Vagina (tissue), 2 donors: ENCODE measurements around the gene NRP1. TPM values are rescaled to one million over a fixed set of nuclear protein-coding genes. Genes with fewer than 3 reads are reported as not detected.
A peak's percentile ranks its signal among the peaks of the same experiment; 100 is the strongest.

Source experiments
- DNase-seq, 2 donors: peaks; one replicate each; pipeline ENCODE4 v3.0.0-alpha.2; 2017; ENCODE audit errors: extremely low spot score in 2 of 2
- H3K27ac ChIP-seq: fragments of 200-600 bp; sonication (generic); one replicate; pipeline ENCODE4 v1.5.1; 2019
- H3K27me3 ChIP-seq: fragments of 200-600 bp; sonication (generic); one replicate; pipeline ENCODE4 v1.5.1; 2019
- H3K36me3 ChIP-seq, 2 donors: fragments of 200-600 bp; sonication (generic); one replicate each; pipeline ENCODE4 v1.5.1; 2017 to 2019
- H3K4me1 ChIP-seq: fragments of 200-600 bp; sonication (generic); one replicate; pipeline ENCODE4 v1.5.1; 2019
- H3K4me3 ChIP-seq, 2 donors: fragments of 200-600 bp; sonication (generic); 1 replicate in 1 of 2; 2 replicates in 1 of 2; pipeline ENCODE4 v1.5.1; 2016 to 2019
- H3K9me3 ChIP-seq: fragments of 200-600 bp; sonication (generic); one replicate; pipeline ENCODE4 v1.5.1; 2019
- CTCF ChIP-seq, 3 experiments: fragments of 450-650 bp in 2 of 3; fragments of 200-600 bp in 1 of 3; sonication (generic) in 1 of 3; IDR thresholded peaks; one replicate each; pipeline ENCODE4 v1.5.1; 2017 to 2019; ENCODE audit warnings: antibody characterized with exemption in 3 of 3, mild to moderate bottlenecking in 2 of 3, moderate library complexity in 2 of 3
- POLR2A ChIP-seq, 2 donors: fragments of 450-650 bp; IDR thresholded peaks; one replicate each; pipeline ENCODE4 v1.6.1; 2017; ENCODE audit warnings: antibody characterized with exemption in 2 of 2, mild to moderate bottlenecking in 2 of 2, moderate library complexity in 2 of 2
- POLR2AphosphoS5 ChIP-seq, 2 donors: sonication (generic); formaldehyde crosslinking; IDR thresholded peaks; one replicate each; pipeline ENCODE4 v1.9.0; 2017; ENCODE audit warnings: antibody characterized with exemption in 2 of 2, mild to moderate bottlenecking in 2 of 2, low read depth in 1 of 2; ENCODE audit not compliant: insufficient read depth in 1 of 2
- intact Hi-C: fragments of 100-400 bp; cut with DNase I; formaldehyde crosslinking; loops from one replicate; pipeline ENCODE4 v1.15.1; 2023
- total RNA-seq: library from RNA; depleted of rRNA; stranded (reverse); fragments of >200 nt; gene quantifications from one replicate; pipeline ENCODE4 v1.2.3, GENCODE V29; 2016

NRP1 gene
- total RNA-seq, 1 donor from 2014 or later = 52.5 TPM

- H3K27ac ChIP-seq = peak overlapping the region; percentile 85
- H3K36me3 ChIP-seq = no peaks in the 10 kb centered on the region
- H3K4me1 ChIP-seq = peaks cover 32% of the 10 kb centered on the region
- no peaks in the 10 kb centered on the region for H3K27me3 ChIP-seq
- no peaks in the 10 kb centered on the region for H3K9me3 ChIP-seq
- TF ChIP-seq POLR2AphosphoS5 (IDR thresholded peaks at IDR 0.05; ENCODE audit: insufficient read depth in 1 of 2, low read depth in 1 of 2) (peak in 1 of 2 donors; percentile 53), CTCF (IDR thresholded peaks at IDR 0.05) (no peak)
- DNase-seq = no peak
- H3K4me3 ChIP-seq = peak overlapping the region; percentile 80 to 86
- intact Hi-C loops = loop anchor here (10.0 kb wide), 3 partner anchors 141 to 769 kb away; no protein-coding TSS in a partner anchor
These were observed 1.5 kb upstream of the NRP1 start for GRCh38 chr10:33335801-33336581.

GRCh38 chr10:33335551-33335800 lies 1.0 kb upstream of the NRP1 start:
- H3K27me3 ChIP-seq = no peaks in the 10 kb centered on the region
- H3K36me3 ChIP-seq = no peaks in the 10 kb centered on the region
- TF ChIP-seq POLR2A (IDR thresholded peaks at IDR 0.05) = no peak
- TF ChIP-seq CTCF (IDR thresholded peaks at IDR 0.05) = no peak
- no peak for TF ChIP-seq POLR2AphosphoS5 (IDR thresholded peaks at IDR 0.05; ENCODE audit: insufficient read depth in 1 of 2, low read depth in 1 of 2)
- DNase-seq = no peak
- H3K27ac ChIP-seq = peak overlapping the region; percentile 85
- peaks cover 32% of the 10 kb centered on the region for H3K4me1 ChIP-seq
- H3K9me3 ChIP-seq = no peaks in the 10 kb centered on the region
- peak overlapping the region; percentile 80 to 86 for H3K4me3 ChIP-seq
- intact Hi-C loops = loop anchor here (10.0 kb wide), 3 partner anchors 141 to 769 kb away; no protein-coding TSS in a partner anchor

GRCh38 chr10:33334805-33335550 lies 511 bp upstream of the NRP1 start:
- DNase-seq = no peak
- H3K27me3 ChIP-seq = no peaks in the 10 kb centered on the region
- peak overlapping the region; percentile 80 to 86 for H3K4me3 ChIP-seq
- no peaks in the 10 kb centered on the region for H3K36me3 ChIP-seq
- intact Hi-C loops = loop anchor here (5.0 to 10.0 kb wide), 4 partner anchors 140 to 1302 kb away; no protein-coding TSS in a partner anchor
- TF ChIP-seq CTCF (IDR thresholded peaks at IDR 0.05) (peak in 2 of 3 experiments; percentile 52 to 64), POLR2A (IDR thresholded peaks at IDR 0.05) (no peak), POLR2AphosphoS5 (IDR thresholded peaks at IDR 0.05; ENCODE audit: insufficient read depth in 1 of 2, low read depth in 1 of 2) (peak in 1 of 2 donors; percentile 78)
- H3K27ac ChIP-seq = peak overlapping the region; percentile 85
- H3K4me1 ChIP-seq = peaks cover 32% of the 10 kb centered on the region
- H3K9me3 ChIP-seq = no peaks in the 10 kb centered on the region

- intact Hi-C loops = loop anchor here (5.0 to 10.0 kb wide), 4 partner anchors 139 to 1304 kb away; no protein-coding TSS in a partner anchor
- Histone ChIP-seq H3K4me3 (peak overlapping the region; percentile 80 to 86), H3K36me3 (no peaks in the 10 kb centered on the region), H3K27ac (peak overlapping the region; percentile 85), H3K9me3 (no peaks in the 10 kb centered on the region), H3K27me3 (no peaks in the 10 kb centered on the region), H3K4me1 (peaks cover 32% of the 10 kb centered on the region)
- no peak for TF ChIP-seq CTCF (IDR thresholded peaks at IDR 0.05)
- TF ChIP-seq POLR2A (IDR thresholded peaks at IDR 0.05) = no peak
- no peak for TF ChIP-seq POLR2AphosphoS5 (IDR thresholded peaks at IDR 0.05; ENCODE audit: insufficient read depth in 1 of 2, low read depth in 1 of 2)
- DNase-seq = no peak
These were observed 986 bp downstream of the NRP1 start for GRCh38 chr10:33333260-33334101.
